ENCODE measurements around the gene EXOC7. TPM values are rescaled to one million over a fixed set of nuclear protein-coding genes. Genes with fewer than 3 reads are reported as not detected.

The EXOC7 gene
- total and polyA plus RNA-seq, 2 of the 8 experiments (the other 6 are each of a cell fraction or from before 2014, with no cell fraction given), result 77.1 to 92.6 TPM

- Histone ChIP-seq H3K79me1 (ENCODE audit: low read depth, low read length) (peaks cover 6% of the 10 kb centered on the region; the same call in 1 of the 2 replicates), H2AK5ac (ENCODE audit: low read depth, low read length) (no peak overlapping the region), H3K27ac (ENCODE audit: low read depth, low read length) (peak overlapping the region; percentile 56; the same call in 1 of the 2 replicates), H3K4me1 (replicated peaks in 1 of 4; ENCODE audit: control insufficient read depth in 3 of 4, insufficient read depth in 4 of 4, low read length in 3 of 4) (peaks cover 0 to 31% (median 14%) of the 10 kb centered on the region in 4 experiments; a peak in 6 of 7 replicates), H3K79me2 (ENCODE audit: control insufficient read depth in 1 of 2, insufficient read depth in 2 of 2, low read length in 2 of 2) (peaks cover 3 to 27% of the 10 kb centered on the region in 2 experiments), H2BK12ac (ENCODE audit: low read depth, low read length) (no peak overlapping the region), H3K4me3 (ENCODE audit: extremely low read depth in 1 of 4, insufficient read depth in 2 of 4, low read depth in 3 of 4, low read length in 4 of 4) (peak overlapping the region; percentile 84 to 98 (median 96)), H3K18ac (ENCODE audit: extremely low read depth, low read length) (no peak overlapping the region), H3K4ac (replicated peaks; ENCODE audit: insufficient read length, low read depth, low read length) (no peak overlapping the region), H2BK20ac (ENCODE audit: low read length) (no peak overlapping the region), H3K9me3 (ENCODE audit: insufficient read depth in 2 of 2, low read depth in 1 of 2, low read length in 1 of 2) (no peaks in the 10 kb centered on the region), H4K91ac (replicated peaks; ENCODE audit: insufficient read length, low read length) (no peak overlapping the region), H3K23me2 (ENCODE audit: low read depth, low read length) (peaks cover 25% of the 10 kb centered on the region), H3K36me3 (ENCODE audit: control insufficient read depth in 2 of 4, insufficient read depth in 4 of 4, low read length in 3 of 4) (peaks cover 5 to 8% (median 7%) of the 10 kb centered on the region in 4 experiments; a peak in 6 of 8 replicates), H3K9ac (replicated peaks in 1 of 4; ENCODE audit: extremely low read depth in 1 of 4, low read depth in 3 of 4, low read length in 3 of 4) (peak overlapping the region; percentile 73 to 88 (median 80)), H3K14ac (ENCODE audit: insufficient read length) (no peak overlapping the region), H4K20me1 (replicated peaks in 1 of 2; ENCODE audit: control insufficient read depth in 1 of 2, insufficient read depth in 2 of 2, low read length in 2 of 2) (peaks cover 2 to 11% of the 10 kb centered on the region in 2 experiments), H3K23ac (ENCODE audit: insufficient read length) (no peak overlapping the region), H2BK15ac (ENCODE audit: low read length) (no peak overlapping the region), H2AFZ (ENCODE audit: low read length) (0 out of 2 replicates have a peak overlapping the region, but pooled peaks have one; percentile 23), H3K27me3 (replicated peaks in 1 of 4; ENCODE audit: control insufficient read depth in 3 of 4, extremely low read depth in 1 of 4, insufficient read depth in 3 of 4, low read length in 3 of 4) (peaks cover 31 to 38% (median 35%) of the 10 kb centered on the region in 4 experiments), H3K4me2 (ENCODE audit: insufficient read depth in 1 of 2, low read depth in 2 of 2, low read length in 2 of 2) (peak overlapping the region; percentile 85 to 89), H4K5ac (ENCODE audit: insufficient read length, low read depth, low read length) (no peak overlapping the region), H3K56ac (replicated peaks; ENCODE audit: insufficient read length, low read depth, low read length) (no peak overlapping the region), H2BK120ac (replicated peaks; ENCODE audit: low read depth, low read length) (no peak overlapping the region), H4K8ac (ENCODE audit: extremely low read depth, insufficient read depth, low read length) (no peak overlapping the region), H2BK5ac (ENCODE audit: low read depth, low read length) (no peak overlapping the region)
- ChIA-PET POLR2A (ENCODE audit: partially characterized antibody) (interaction anchor here (0.9 to 2.6 kb wide), 5 partner anchors 8 to 87 kb away, joined by 3 to 8 read pairs (median 3); no protein-coding TSS in a partner anchor), CTCF (ENCODE audit: partially characterized antibody) (interaction anchor here (1.6 kb wide), 1 partner anchor 60 kb away, joined by 4 read pairs; no protein-coding TSS in a partner anchor)
- FAIRE-seq, result no peak
- peak in 1 of 2 experiments; percentile 54 for DNase-seq (ENCODE audit: low read depth in 1 of 2, low spot score in 2 of 2)
- WGBS, 2 experiments (ENCODE audit: extremely low coverage in 1 of 2, insufficient coverage in 1 of 2, insufficient read length in 1 of 2, insufficient replicate concordance in 2 of 2, low coverage in 1 of 2, low lambda C conversion rate in 2 of 2, missing lambda C conversion rate in 1 of 2), result 34% methylated on average over 15 of the region's 15 CpGs; no CpG with 5 or more reads in 1 of the 2 experiments
- no peak for TF ChIP-seq TEAD4 (IDR thresholded peaks at IDR 0.05; ENCODE audit: low read depth, low read length)
- 0 out of 4 replicates have a peak, but pooled peaks of 1 of the 2 experiments have one; percentile 4 for TF ChIP-seq SIN3A (conservative IDR thresholded peaks at IDR 0.05 in 1 of 2, IDR thresholded peaks at IDR 0.05 in 1 of 2; ENCODE audit: low read depth in 1 of 2, low read length in 2 of 2)
- TF ChIP-seq NRF1 (IDR thresholded peaks at IDR 0.05; ENCODE audit: low read depth, low read length), result no peak
- TF ChIP-seq, protein P1, sequence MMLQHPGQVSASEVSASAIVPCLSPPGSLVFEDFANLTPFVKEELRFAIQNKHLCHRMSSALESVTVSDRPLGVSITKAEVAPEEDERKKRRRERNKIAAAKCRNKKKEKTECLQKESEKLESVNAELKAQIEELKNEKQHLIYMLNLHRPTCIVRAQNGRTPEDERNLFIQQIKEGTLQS (IDR thresholded peaks at IDR 0.05; ENCODE audit: insufficient read depth, low read depth, low read length), result no peak
- no peak for TF ChIP-seq SIRT6 (IDR thresholded peaks at IDR 0.05; ENCODE audit: low read length)
- TF ChIP-seq SAP30 (IDR thresholded peaks at IDR 0.05; ENCODE audit: insufficient read depth, insufficient replicate concordance, low read length), result peak; percentile 27
- TF ChIP-seq NANOG (IDR thresholded peaks at IDR 0.05; ENCODE audit: insufficient read depth, low read depth, low read length, poor library complexity, severe bottlenecking), result no peak
- no peak for TF ChIP-seq BACH1 (IDR thresholded peaks at IDR 0.05; ENCODE audit: low read length)
- no peak for TF ChIP-seq BCL11A (IDR thresholded peaks at IDR 0.05; ENCODE audit: low read depth in 2 of 2, low read length in 2 of 2)
- no peak for TF ChIP-seq BRCA1 (IDR thresholded peaks at IDR 0.05; ENCODE audit: low read depth, low read length)
Measured at GRCh38 chr17:76071531-76072147, 31.9 kb downstream of the EXOC7 start.

Data from H1 (cell line).